H1 (cell line): Measurements from ENCODE around the gene SAP30L.

Experiments
- HDAC6 ChIP-seq: IDR thresholded peaks from one replicate; pipeline ENCODE4 v1.7.1; 2012; ENCODE audit warnings: low read depth, mild to moderate bottlenecking, inconsistent platforms, low read length, moderate library complexity
- TAF1 ChIP-seq: IDR thresholded peaks from 2 replicates; pipeline ENCODE4 v1.6.1; 2011; ENCODE audit warnings: mild to moderate bottlenecking, low read depth, low read length
- TF ChIP-seq, protein P1 (sequence below), 3 experiments: IDR thresholded peaks; 1 replicate in 2 of 3; 2 replicates in 1 of 3; pipeline versions ENCODE4 v1.5.1 to v1.6.1; 2011; ENCODE audit warnings: low read length in 3 of 3, mild to moderate bottlenecking in 3 of 3, inconsistent platforms in 2 of 3, low read depth in 1 of 3, moderate library complexity in 1 of 3; ENCODE audit not compliant: insufficient read depth in 1 of 3; ENCODE audit errors: control extremely low read depth in 1 of 3

DNA sequence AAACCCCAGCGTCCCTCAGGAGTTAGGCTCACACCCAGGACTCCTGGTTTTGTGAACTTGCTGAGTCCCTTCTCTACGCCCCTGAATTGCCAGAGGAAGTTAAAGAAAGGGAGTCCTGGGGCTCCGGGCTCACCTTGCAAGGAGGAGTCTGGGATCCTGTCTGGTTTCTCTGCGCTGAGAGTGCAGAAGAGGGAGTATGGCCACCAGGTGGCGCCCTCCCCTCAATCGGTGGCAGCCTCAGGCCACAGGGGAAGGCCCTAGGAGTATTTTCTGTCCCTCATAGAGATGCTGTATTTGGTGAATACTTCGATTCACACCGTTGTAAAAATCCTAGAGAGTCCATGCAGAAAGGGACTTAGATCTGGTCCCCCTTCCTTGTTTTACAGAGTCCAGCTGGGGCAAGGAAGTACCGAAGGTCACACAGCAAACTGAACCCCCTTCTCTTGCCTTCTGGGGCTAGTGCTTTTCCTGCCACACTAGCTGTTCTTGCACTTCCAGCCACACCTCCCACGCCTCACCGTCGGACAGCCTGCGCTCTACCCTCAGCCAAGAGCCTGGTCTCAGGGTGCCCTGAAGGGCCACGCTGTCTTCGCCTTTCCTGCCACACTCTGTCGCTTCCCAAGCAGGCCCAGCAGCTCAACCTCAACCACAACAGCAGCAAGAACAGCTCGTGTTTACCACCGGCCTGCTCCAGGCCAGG is 22.0 kb downstream of the SAP30L start:
- no peak for TF ChIP-seq HDAC6
- TF ChIP-seq, protein P1, sequence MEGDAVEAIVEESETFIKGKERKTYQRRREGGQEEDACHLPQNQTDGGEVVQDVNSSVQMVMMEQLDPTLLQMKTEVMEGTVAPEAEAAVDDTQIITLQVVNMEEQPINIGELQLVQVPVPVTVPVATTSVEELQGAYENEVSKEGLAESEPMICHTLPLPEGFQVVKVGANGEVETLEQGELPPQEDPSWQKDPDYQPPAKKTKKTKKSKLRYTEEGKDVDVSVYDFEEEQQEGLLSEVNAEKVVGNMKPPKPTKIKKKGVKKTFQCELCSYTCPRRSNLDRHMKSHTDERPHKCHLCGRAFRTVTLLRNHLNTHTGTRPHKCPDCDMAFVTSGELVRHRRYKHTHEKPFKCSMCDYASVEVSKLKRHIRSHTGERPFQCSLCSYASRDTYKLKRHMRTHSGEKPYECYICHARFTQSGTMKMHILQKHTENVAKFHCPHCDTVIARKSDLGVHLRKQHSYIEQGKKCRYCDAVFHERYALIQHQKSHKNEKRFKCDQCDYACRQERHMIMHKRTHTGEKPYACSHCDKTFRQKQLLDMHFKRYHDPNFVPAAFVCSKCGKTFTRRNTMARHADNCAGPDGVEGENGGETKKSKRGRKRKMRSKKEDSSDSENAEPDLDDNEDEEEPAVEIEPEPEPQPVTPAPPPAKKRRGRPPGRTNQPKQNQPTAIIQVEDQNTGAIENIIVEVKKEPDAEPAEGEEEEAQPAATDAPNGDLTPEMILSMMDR (IDR thresholded peaks at IDR 0.05; ENCODE audit: control extremely low read depth in 1 of 3, insufficient read depth in 1 of 3, low read depth in 1 of 3, low read length in 3 of 3) = peak; percentile 95 to 96 (median 95)
- no peak for TF ChIP-seq TAF1
